ENCODE measurements around the gene WRAP53. TPM values are rescaled to one million over a fixed set of nuclear protein-coding genes. Genes with fewer than 3 reads are reported as not detected.

WRAP53 gene
- total RNA-seq, 1 experiment from 2014 or later, result 15.2 TPM

DNA sequence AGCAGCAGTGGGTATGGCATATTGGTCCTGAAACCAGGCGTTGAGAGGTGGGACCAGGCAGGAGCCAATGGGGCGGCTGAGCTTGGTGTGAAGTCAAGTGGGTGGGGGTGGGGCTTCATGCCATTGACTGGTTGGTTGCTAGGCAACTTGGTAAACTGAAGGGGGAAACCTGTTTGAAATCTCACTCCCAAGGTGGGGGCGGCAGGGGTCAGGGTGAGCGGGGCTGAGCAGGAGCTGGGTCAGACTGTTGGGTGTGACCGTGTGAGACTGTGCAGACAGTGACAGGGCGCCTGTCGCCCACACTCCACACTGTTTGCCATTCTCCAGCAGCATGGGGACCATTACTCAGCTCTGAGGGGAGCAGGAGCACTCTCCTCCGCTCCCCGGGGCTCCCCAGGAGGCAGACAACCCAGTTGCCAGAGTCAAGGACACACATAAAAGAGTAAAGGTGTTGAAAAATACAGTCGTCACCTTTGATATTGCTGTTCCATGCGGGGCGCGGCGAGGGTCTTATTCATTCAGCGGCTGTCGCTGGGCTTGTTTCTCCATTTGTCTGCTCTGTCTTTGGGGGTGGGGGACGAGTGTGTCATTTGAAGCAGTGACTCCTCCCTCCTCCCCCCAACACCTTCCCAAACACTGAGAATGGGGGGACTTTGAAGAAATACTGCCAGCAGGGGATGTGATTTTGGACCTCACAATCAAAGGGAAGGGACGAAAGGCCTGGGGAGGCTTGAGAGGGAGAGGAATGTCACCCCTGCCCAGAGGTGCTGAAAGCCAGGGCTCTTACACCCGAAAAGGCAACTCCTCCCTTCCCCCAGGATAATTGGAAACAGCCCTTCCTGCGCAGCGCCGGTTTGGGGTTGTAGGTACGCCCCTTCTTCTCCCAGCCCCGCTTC, 15.6 kb downstream of the WRAP53 start:
- ChIA-PET POLR2A (interaction anchor here (0.6 kb wide), 2 partner anchors 66 to 120 kb away, joined by 8 to 9 read pairs; partner anchors contain the start of gene MPDU1), CTCF (interaction anchor here (0.6 to 1.7 kb wide), 4 partner anchors 16 to 285 kb away, joined by 3 to 12 read pairs (median 7); partner anchors contain the start of genes TP53 and WRAP53)
- Histone ChIP-seq H3K4me3 (ENCODE audit: low read depth, low read length) (no peak overlapping the region), H3K9me3 (no peaks in the 10 kb centered on the region), H3K27me3 (replicated peaks; ENCODE audit: control insufficient read depth, insufficient read depth, low read length) (no peaks in the 10 kb centered on the region), H3K4me1 (no peaks in the 10 kb centered on the region), H3K36me3 (ENCODE audit: control insufficient read depth, insufficient read depth, low read length) (no peaks in the 10 kb centered on the region)
- no peaks in the 10 kb centered on the region for H3K4me1 Mint-ChIP-seq (ENCODE audit: low read depth, unreplicated experiment)
- intact Hi-C loops (cut with micrococcal nuclease; ENCODE audit: unreplicated experiment), result no loop called here
- peak; percentile 44 to 59 for DNase-seq
- H3K27me3 Mint-ChIP-seq (ENCODE audit: insufficient read depth, unreplicated experiment), result no peaks in the 10 kb centered on the region
- no peaks in the 10 kb centered on the region for H3K9me3 Mint-ChIP-seq (ENCODE audit: unreplicated experiment)
- BruUV-seq (replicated peaks), result no TSS peak
- peak overlapping the region; percentile 73 for H3K4me3 Mint-ChIP-seq (ENCODE audit: unreplicated experiment)
- H3K27ac Mint-ChIP-seq (ENCODE audit: unreplicated experiment), result peak overlapping the region; percentile 84
- TF ChIP-seq, protein P1, sequence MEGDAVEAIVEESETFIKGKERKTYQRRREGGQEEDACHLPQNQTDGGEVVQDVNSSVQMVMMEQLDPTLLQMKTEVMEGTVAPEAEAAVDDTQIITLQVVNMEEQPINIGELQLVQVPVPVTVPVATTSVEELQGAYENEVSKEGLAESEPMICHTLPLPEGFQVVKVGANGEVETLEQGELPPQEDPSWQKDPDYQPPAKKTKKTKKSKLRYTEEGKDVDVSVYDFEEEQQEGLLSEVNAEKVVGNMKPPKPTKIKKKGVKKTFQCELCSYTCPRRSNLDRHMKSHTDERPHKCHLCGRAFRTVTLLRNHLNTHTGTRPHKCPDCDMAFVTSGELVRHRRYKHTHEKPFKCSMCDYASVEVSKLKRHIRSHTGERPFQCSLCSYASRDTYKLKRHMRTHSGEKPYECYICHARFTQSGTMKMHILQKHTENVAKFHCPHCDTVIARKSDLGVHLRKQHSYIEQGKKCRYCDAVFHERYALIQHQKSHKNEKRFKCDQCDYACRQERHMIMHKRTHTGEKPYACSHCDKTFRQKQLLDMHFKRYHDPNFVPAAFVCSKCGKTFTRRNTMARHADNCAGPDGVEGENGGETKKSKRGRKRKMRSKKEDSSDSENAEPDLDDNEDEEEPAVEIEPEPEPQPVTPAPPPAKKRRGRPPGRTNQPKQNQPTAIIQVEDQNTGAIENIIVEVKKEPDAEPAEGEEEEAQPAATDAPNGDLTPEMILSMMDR (IDR thresholded peaks at IDR 0.05; ENCODE audit: insufficient read depth in 1 of 2, low read depth in 1 of 2, low read length in 1 of 2, severe bottlenecking in 1 of 2, unreplicated experiment in 1 of 2), result no peak
- no peaks in the 10 kb centered on the region for H3K36me3 Mint-ChIP-seq (ENCODE audit: insufficient read depth, unreplicated experiment)

DNA sequence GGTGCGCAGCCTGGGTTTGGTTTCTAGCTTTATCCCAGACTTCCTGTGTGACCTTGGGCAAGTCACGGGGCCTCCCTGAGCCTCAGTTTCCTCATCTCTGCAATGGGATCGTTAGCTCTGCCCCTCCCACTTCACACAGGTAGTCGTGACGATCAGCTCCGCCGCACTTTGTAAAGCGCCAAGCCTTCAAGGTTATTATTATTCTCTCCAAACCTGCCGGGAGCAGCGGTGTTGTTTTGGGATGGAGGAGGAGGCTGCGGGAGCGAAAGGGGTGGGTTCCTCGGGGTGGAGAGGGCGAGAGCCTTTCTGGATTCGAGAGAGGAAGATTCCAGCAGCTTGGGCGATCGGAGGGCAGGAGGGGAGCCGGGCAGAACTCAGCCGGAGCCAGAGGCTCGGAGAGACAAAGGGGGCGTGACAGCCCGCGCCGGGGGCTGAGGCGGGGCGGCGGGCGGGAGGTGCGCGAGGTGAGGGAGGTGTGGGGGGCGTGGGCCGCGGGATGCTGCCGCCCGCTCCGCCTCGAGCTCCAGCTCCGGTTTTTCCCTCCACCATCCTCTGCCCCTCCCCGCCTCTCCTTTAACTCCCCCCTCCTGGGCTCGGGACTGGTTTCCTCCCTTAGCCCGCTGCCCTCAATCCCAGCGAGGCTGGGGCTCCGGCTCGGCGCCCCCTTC, 16.5 kb downstream of the WRAP53 start, which contains the start of gene EFNB3:
TSS of gene EFNB3 (plus strand) at position 602 of the 668 bp plus-strand sequence. CDS start 397 bp downstream, outside the sequence.
- Histone ChIP-seq H3K9me3 (no peaks in the 10 kb centered on the region), H3K36me3 (ENCODE audit: control insufficient read depth, insufficient read depth, low read length) (no peaks in the 10 kb centered on the region), H3K4me3 (ENCODE audit: low read depth, low read length) (peak within 1 kb of the TSS; percentile 50), H3K27me3 (replicated peaks; ENCODE audit: control insufficient read depth, insufficient read depth, low read length) (no peaks in the 10 kb centered on the region), H3K4me1 (no peaks in the 10 kb centered on the region)
- H3K27me3 Mint-ChIP-seq (ENCODE audit: insufficient read depth, unreplicated experiment), result no peaks in the 10 kb centered on the region
- H3K27ac Mint-ChIP-seq (ENCODE audit: unreplicated experiment), result no peak within 1 kb of the TSS
- H3K4me1 Mint-ChIP-seq (ENCODE audit: low read depth, unreplicated experiment), result no peaks in the 10 kb centered on the region
- no peaks in the 10 kb centered on the region for H3K36me3 Mint-ChIP-seq (ENCODE audit: insufficient read depth, unreplicated experiment)
- peak within 1 kb of the TSS; percentile 73 for H3K4me3 Mint-ChIP-seq (ENCODE audit: unreplicated experiment)
- ChIA-PET POLR2A (interaction anchor here (0.6 to 1.0 kb wide), 2 partner anchors 17 to 53 kb away, joined by 3 to 4 read pairs; partner anchors contain the start of gene TP53), CTCF (interaction anchor here (3.3 kb wide), 1 partner anchor 12 kb away, joined by 24 read pairs; the partner anchor contains the start of gene DNAH2)
- intact Hi-C loops (cut with micrococcal nuclease; ENCODE audit: unreplicated experiment), result no loop called here
- BruUV-seq (replicated peaks), result no TSS peak
- TF ChIP-seq, protein P1 (IDR thresholded peaks at IDR 0.05; ENCODE audit: insufficient read depth in 1 of 2, low read depth in 1 of 2, low read length in 1 of 2, severe bottlenecking in 1 of 2, unreplicated experiment in 1 of 2), result no peak
- peak in 1 of 2 experiments; percentile 60 for DNase-seq
- H3K9me3 Mint-ChIP-seq (ENCODE audit: unreplicated experiment), result no peaks in the 10 kb centered on the region

All from Caco-2 (cell line).